ENCODE results near the gene LYRM2.

The LYRM2 gene

GRCh38 chr6:89591745-89592144 is 46.8 kb downstream of the LYRM2 start:
- DNase-seq (ENCODE audit: low spot score): no peak

- DNase-seq (ENCODE audit: low spot score): no peak
These were observed 48.4 kb downstream of the LYRM2 start for GRCh38 chr6:89590133-89590532.

GRCh38 chr6:89589297-89590025 is 49.1 kb downstream of the LYRM2 start:
- DNase-seq (ENCODE audit: low spot score): no peak

DNA sequence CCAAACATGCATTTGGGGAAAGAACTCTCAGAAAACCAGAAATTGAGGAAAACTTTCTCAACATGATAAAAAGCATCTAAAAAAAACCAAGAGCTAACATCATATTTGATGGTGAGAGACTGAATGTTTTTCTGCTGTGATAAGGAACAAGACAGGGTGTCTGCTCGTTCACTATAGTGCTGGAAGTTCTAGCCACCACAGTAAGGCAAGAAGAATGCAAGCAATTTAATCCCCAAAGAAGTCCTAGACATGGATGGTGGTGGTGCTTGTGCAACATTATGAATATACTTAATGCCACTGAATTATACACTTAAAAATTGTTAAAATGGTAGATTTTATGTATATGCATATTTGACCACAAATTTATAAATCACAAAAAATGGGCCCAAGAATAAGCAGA is 53.4 kb downstream of the LYRM2 start:
- DNase-seq (ENCODE audit: low spot score): no peak

GRCh38 chr6:89584539-89584938 is 54.0 kb downstream of the LYRM2 start:
- DNase-seq (ENCODE audit: low spot score): no peak

DNA sequence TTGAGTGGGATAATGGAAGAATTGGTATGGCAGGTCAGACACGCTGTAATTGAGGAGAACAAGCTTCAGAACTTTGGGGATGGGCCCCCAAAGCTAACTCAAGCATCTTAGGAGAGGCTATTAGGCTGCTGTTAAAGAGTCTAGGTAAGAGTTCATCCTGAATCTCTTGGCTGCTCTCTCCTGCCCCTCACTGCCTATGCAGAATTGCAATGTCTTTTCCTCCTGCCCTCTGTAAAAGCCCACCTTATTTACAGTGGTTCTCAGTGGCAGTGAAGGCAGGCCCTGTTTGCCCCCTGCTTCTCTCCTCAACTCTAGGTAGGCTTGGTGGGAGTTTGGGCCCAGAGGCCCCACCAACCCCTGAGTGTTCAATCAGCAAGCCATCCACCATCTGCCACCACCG is 55.0 kb downstream of the LYRM2 start:
- DNase-seq (ENCODE audit: low spot score): no peak

DNA sequence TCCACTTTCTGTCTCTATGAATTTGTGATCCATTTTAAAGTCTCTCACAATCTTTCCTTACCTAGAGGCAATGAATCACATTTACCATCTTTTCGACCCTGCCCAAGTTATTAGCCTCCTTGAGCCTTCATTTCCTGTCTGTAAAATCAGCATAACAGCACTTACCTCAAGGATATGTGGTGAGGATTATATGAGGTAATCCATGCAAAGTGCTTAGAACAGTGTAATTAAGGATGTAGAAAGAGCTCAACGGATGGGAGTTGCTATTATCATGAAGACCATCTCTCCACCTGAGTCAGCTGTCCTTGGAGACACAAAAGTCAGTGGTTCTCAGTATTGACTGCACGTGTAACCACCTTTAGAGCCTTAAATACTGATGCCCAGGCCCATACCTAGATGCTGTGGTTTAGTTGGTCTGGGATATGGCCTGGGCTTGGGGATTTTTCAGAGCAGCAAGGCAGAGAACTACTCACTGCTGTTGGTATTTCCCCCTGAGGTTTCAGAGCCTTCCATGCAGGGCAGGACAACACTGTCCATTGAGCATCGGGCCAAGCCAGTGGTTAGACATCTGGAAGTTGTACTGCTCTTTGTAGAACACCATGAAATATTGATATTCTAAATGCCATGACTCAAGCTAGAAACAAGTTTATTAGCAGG is 55.8 kb downstream of the LYRM2 start:
- no peak for DNase-seq (ENCODE audit: low spot score)

- DNase-seq (ENCODE audit: low spot score): no peak
These were observed 56.9 kb downstream of the LYRM2 start for GRCh38 chr6:89581689-89582088.

DNA sequence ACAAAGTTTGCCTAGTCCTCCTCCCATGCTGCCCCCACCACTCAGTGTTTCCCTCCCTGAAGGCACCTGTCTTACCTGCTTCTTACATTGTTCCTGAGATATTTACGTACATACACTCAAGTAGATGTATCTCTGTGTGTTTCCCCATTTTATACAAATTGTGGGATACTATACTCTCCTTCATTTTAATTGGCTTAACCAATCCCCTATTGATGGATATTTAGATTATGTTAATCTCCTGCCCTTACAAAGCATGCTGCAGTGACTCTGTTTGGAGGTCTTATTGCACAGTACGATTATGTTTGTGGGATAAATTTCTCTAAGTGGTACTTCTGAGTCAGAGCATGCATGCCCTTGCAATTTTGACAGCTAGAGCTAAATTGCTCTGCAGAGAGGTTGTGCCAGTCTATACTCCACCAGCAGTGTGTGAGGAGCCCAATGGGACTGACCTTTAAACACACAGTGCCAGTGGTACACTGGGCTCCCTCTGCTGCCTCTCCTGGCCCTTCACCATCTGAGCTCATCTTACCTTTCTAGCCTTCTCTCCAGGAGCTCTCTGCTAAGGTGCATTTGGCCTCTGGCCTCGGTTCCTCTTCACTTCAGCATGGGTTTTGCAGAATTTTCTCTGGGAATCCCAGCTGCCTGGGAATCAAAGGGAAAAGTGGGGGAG is 57.4 kb downstream of the LYRM2 start:
- DNase-seq (ENCODE audit: low spot score): no peak

DNA sequence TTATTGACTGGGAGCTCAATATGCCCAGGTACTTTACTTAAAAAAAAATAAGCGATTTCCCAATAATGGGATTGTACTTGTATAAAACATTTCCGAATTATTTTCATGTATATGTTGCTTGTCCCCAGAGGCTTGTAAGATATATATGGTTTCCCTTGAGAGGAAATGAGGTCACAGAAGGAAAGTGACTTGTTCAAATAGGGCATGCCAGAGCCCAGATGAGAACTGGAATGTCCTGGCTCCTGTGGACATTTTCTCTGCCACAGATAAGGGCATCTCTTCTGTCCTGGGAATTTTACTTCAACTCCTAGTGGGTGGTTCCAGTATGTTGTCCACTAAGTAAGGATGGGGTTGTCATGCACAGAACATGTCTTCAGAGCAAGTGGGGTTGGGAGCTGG is 63.0 kb downstream of the LYRM2 start:
- DNase-seq (ENCODE audit: low spot score): no peak

DNA sequence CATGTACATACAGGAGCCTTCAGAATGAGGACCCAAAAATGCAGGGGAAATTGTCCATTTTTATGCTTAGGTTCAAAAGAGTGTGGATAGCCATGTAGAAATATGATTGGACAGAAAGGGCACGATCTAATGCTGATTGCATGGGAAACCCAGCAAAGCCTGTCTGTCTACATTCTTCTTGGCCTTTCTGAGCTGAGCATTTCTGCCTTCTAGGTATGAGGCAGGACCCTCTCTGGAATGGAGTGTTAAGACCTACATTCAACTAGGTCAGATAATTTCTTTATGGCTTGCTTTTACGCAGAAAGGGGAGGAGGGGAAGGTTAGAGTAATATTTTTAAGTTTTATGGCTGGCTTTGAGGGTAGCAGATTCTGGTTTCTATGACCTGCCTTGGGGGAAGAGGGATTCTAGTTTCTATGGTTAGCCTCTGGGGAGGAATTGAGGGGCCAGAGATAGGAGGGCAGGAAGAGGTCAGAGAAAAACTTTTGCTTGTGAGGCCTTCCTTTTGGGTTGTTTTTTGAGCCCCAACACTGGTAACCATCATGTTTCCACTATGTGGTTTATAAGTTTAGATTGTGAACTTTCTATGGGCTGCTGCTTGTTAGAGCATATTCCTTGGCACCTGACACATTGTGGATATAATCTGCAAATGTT is 63.5 kb downstream of the LYRM2 start:
- no peak for DNase-seq (ENCODE audit: low spot score)

GRCh38 chr6:89567630-89568390 is 70.7 kb downstream of the LYRM2 start:
- peak; percentile 20 for DNase-seq (ENCODE audit: low spot score)

DNA sequence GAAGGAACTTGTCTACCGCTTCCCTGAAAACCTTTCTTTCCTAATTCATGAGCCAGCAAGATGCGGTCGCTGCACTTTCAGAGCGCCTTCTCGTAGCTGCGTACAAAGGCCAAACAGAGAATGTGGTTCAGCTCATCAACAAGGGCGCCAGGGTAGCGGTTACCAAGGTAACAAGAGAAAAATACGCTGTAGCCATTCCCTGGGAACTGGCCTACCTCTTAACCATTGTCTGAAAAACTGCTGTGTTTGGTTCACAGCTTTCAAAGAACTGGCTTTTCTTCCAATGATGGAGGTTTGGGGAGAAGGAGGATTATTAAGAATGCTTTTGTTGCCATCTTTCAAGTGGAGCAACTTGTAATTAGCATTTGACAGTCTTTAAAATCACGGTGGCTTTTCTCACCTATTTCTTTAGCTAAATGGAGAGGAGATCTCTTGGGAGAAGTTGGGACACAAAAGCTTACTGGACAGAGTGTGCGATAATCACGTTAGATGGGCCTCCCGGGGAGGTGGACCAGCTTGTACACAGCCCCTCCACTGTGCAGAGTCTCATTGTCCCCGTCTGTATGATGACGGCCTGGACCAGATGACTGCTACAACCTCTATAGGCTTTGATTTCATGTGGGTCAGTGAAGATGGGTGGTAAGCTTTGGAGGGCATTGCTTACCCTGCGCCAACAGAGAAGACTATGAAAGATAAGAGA is 71.5 kb downstream of the LYRM2 start:
- no peak for DNase-seq (ENCODE audit: low spot score)

DNA sequence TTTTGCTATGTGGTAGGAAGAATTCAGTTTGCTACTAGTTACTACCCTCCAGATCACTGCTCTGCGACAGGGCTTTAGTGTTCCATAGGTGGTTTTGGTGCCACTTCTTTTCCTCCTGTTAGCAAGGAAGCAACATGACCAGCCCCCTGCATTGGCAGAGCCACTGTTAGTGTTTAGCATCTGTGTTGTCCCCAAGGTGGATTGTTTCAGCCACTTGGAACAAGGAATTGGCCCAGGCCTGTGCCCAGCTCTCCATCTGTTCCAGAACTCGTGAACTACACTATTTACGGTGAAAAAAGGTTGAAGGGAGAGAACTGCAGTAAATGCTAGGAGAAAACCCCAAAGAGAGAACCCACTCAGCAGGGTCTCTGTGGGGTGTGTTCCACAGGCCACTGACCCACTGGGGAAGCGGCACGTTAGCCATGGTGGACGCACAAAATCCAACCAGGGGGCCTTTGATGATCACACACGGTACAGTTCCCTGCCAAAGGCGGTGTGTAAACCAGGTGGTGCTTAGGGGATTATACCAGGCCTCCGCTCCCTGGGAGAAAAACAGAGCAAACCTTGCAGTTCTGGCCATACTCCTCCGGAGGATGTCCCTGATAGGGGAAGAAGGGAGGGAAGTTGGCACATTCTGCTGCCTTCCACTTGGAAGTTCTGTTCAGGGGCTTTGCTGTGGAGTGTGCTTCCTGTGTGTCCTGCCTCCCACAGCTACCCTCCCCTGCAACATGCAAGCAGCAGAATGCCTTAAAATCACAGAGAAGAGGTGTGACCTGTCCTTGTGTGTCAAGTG is 72.3 kb downstream of the LYRM2 start:
- no peak for DNase-seq (ENCODE audit: low spot score)

DNA sequence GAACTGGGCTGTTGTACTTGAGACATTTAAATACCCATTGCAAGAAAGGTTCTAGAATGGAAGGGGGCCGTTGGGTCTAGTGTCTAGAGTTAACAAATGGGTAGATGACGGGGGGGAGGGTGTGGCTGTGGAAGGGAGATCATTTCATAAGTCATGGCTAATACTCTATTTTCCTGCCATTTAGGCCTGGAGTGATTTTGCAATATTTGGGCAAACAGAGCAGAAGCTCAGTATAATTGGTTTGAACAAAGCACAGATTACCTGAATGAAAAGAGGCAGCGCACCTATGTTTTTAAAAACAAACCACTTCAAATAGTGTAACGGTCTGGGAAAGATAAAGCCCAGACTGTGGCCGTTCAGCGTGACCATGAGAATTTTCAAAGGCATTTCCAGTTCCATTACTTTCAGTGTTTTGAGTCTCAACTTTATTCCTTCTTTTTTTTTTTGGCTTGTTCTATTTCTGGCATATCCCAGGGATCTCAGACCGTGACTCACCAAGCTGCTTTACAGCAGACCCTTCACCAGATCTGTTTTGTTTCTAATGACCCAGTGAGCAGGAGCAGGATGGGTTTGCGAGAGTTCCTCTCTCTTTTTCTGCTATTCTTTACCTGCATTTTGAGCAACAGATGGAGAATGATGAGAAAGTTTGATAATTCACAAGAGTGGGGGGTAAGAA is 73.7 kb downstream of the LYRM2 start:
- DNase-seq (ENCODE audit: low spot score): no peak

DNA sequence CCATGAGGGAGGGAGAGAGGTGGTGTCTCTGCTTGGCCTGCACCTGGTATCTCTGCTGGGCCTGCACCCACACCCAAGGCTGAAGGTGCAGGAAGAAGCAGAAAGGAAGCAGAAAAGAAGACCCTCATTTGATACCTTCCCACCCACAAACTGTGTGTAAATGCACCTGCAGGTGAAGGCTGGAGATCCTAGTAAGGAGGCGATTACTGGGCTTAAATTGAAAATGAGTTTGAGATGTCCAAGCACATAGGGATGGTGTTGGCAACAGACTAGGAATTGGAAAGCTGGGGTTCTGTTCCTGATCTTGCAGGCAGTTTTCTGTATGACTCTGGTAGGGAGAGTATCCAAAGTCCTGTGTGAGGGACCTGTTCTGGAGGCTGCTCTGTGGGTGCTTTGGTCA is 74.7 kb downstream of the LYRM2 start:
- no peak for DNase-seq (ENCODE audit: low spot score)

DNA sequence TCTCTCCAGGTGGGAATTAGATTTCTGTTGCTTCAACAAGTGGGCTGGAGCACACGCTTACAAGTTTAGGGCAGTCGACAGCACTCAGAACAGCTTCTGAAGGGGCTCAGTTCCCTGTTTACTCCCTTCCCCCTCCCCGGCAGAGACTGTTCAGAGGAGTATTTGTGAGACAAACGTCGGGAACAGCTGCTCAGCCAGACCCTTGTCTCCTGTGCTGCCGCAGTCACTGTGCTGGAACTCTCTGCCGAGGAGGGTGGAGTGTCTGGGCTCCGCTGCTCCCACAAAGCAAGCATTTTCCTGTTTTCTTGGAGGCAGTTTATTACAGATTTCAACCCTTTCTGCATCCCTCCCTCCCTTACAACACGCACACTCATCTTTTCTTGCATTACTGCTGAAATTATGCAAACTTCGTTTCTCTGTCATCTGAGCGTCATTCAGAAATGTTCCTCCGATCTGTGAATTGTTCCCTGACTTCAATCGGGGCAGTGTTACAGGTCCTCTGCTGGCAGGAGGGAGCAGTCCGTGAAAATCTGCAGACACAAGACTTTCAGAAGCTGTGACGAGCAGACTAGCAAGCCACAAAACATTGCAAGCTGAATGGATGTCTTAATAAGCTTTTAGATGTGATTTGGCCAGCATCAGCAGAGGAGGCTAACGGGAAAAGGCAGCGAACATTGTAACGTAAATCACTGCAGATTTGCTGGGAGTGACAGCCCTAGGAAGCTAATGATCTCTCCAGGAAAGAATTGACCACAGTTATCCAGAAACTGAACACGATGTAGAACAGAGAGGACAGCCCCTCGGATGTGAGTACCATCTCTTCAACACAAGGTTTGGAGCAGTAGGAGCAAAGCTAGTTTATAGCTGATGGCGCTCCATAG is 76.2 kb downstream of the LYRM2 start:
- DNase-seq (ENCODE audit: low spot score): no peak

DNA sequence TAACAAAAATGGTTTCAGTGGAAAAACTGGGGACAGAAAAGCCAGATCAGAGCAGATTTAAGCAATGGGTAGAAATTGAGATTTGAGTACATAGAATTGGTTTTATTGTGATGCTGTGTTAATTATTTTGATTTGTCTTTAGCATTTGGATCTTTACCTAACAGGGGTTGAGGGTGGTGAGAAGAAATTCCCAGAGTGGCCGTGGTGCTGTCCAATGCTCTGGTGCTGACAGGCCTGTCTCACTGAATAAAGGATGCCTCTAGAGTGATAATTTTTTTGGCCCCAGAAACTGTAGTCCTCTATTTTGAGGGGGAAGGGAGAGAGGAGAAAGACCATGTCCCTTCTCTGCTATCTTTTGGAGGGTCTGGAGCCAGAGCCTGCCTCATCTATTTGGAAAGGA is 79.1 kb downstream of the LYRM2 start:
- no peak for DNase-seq (ENCODE audit: low spot score)

DNA sequence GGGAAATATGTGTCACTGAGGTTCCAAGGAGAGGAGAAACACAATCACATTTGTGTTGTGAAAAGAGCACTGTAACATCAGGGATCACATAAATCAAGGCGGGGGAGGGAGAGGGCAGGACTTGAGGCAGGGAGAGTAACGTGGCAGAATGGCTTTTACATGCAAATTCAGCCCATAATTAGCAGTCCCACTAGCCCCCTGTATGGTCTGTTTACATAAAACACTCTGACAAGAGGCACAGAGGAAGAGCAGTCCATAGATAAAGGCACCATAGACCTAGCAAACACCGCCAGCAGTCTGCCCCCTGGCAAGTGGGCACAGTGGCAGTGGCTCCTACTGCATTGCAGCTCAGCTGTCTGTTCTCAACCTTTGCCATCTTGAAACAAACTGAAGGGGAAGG is 82.7 kb downstream of the LYRM2 start:
- DNase-seq (ENCODE audit: low spot score): no peak
